ENCODE data around the gene OR4M1.
"Not testable (repeated sequence)": the region's sequence is repeated elsewhere in the genome, so short reads cannot be mapped to it uniquely, and the experiment has no call there.

DNA sequence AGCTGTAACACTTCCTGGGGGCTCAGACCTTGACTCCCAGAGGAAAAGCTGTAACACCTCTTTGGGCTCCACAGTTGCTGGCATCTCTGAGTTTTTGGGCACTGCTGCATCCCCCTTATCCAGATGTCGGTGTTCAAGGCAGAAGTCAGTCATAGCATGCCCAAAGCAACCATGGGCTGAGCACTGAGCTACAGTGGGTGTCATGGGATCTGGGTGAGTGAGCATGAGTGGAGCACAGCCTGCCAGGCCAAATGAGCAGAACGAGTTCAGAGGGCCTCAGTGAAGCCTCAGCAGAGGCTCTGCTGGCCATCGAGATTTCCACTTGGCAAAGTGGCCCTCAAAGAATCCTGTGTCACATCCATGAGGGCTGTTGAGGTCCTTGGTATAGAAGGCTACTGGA, 1.8 kb upstream of the OR4M1 start:
- TF ChIP-seq, protein P1, sequence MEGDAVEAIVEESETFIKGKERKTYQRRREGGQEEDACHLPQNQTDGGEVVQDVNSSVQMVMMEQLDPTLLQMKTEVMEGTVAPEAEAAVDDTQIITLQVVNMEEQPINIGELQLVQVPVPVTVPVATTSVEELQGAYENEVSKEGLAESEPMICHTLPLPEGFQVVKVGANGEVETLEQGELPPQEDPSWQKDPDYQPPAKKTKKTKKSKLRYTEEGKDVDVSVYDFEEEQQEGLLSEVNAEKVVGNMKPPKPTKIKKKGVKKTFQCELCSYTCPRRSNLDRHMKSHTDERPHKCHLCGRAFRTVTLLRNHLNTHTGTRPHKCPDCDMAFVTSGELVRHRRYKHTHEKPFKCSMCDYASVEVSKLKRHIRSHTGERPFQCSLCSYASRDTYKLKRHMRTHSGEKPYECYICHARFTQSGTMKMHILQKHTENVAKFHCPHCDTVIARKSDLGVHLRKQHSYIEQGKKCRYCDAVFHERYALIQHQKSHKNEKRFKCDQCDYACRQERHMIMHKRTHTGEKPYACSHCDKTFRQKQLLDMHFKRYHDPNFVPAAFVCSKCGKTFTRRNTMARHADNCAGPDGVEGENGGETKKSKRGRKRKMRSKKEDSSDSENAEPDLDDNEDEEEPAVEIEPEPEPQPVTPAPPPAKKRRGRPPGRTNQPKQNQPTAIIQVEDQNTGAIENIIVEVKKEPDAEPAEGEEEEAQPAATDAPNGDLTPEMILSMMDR (IDR thresholded peaks at IDR 0.05; ENCODE audit: poor library complexity, severe bottlenecking): not testable (repeated sequence)
- not testable (repeated sequence) for TF ChIP-seq SMC3 (conservative IDR thresholded peaks at IDR 0.05; ENCODE audit: poor library complexity); MXI1 (conservative IDR thresholded peaks at IDR 0.05; ENCODE audit: poor library complexity, severe bottlenecking); POLR2AphosphoS5 (IDR thresholded peaks at IDR 0.05); EZH2 (IDR thresholded peaks at IDR 0.05; ENCODE audit: borderline replicate concordance, insufficient read depth, low read length, poor library complexity, severe bottlenecking); EP300 (conservative IDR thresholded peaks at IDR 0.05; ENCODE audit: poor library complexity, severe bottlenecking); TAF1 (IDR thresholded peaks at IDR 0.05; ENCODE audit: low read depth)
- TF ChIP-seq, protein P2, sequence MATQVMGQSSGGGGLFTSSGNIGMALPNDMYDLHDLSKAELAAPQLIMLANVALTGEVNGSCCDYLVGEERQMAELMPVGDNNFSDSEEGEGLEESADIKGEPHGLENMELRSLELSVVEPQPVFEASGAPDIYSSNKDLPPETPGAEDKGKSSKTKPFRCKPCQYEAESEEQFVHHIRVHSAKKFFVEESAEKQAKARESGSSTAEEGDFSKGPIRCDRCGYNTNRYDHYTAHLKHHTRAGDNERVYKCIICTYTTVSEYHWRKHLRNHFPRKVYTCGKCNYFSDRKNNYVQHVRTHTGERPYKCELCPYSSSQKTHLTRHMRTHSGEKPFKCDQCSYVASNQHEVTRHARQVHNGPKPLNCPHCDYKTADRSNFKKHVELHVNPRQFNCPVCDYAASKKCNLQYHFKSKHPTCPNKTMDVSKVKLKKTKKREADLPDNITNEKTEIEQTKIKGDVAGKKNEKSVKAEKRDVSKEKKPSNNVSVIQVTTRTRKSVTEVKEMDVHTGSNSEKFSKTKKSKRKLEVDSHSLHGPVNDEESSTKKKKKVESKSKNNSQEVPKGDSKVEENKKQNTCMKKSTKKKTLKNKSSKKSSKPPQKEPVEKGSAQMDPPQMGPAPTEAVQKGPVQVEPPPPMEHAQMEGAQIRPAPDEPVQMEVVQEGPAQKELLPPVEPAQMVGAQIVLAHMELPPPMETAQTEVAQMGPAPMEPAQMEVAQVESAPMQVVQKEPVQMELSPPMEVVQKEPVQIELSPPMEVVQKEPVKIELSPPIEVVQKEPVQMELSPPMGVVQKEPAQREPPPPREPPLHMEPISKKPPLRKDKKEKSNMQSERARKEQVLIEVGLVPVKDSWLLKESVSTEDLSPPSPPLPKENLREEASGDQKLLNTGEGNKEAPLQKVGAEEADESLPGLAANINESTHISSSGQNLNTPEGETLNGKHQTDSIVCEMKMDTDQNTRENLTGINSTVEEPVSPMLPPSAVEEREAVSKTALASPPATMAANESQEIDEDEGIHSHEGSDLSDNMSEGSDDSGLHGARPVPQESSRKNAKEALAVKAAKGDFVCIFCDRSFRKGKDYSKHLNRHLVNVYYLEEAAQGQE (IDR thresholded peaks at IDR 0.05; ENCODE audit: borderline replicate concordance): not testable (repeated sequence)

Measured in neural cell (in vitro differentiated cells).